ENCODE data around the gene SNX5. TPM values are rescaled to one million over a fixed set of nuclear protein-coding genes. Genes with fewer than 3 reads are reported as not detected.

SNX5 gene
- total RNA-seq, 2 experiments from 2014 or later = 204 to 274 TPM

DNA sequence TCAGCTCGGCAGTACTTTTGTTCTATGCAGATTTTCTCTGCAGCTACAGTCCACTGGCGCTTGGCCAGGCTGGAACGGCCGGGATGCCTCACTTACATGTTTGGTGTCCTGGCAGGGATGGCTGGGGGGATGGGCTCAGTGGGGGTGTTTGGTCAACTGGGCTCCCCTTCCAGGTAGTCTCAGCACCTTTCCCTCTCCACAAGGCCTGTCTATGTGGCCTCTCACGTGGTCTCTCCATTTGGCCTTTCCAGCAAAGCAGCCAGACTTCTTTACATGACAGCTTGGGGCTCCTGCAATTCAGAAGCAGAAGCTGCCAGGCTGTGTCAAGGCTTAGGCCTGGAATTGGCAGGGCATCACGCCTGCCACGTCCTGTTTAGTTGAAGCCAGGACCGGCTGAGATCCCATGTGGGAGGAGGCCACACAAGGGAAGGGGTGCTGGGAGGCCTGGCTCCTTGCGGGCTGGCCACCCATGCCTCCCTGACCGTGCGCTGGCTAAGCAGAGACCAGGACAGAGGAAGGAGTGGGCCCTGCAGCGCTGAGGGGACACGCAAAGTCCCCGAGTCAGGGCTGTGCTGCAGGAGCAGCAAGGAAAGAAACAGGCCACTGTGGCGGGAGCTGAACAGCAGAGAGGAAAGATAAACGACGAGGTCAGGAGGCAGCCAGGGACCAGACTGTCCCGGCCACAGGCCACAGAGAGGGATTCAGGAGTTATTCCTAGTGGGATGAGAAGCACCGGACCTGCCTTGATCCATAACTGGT lies 39.1 kb upstream of the SNX5 start:
- TF ChIP-seq EZH2phosphoT487 (IDR thresholded peaks at IDR 0.05; ENCODE audit: borderline replicate concordance, low read depth, low read length) = no peak
- TF ChIP-seq, protein P1, sequence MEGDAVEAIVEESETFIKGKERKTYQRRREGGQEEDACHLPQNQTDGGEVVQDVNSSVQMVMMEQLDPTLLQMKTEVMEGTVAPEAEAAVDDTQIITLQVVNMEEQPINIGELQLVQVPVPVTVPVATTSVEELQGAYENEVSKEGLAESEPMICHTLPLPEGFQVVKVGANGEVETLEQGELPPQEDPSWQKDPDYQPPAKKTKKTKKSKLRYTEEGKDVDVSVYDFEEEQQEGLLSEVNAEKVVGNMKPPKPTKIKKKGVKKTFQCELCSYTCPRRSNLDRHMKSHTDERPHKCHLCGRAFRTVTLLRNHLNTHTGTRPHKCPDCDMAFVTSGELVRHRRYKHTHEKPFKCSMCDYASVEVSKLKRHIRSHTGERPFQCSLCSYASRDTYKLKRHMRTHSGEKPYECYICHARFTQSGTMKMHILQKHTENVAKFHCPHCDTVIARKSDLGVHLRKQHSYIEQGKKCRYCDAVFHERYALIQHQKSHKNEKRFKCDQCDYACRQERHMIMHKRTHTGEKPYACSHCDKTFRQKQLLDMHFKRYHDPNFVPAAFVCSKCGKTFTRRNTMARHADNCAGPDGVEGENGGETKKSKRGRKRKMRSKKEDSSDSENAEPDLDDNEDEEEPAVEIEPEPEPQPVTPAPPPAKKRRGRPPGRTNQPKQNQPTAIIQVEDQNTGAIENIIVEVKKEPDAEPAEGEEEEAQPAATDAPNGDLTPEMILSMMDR (conservative IDR thresholded peaks at IDR 0.05; ENCODE audit: low read length) = no peak
- Histone ChIP-seq H3K36me3 (ENCODE audit: insufficient read depth, low read length) (no peaks in the 10 kb centered on the region), H3K27ac (ENCODE audit: low read depth, low read length, poor library complexity, severe bottlenecking) (no peak overlapping the region), H3K79me2 (ENCODE audit: insufficient read depth, low read depth, low read length) (no peaks in the 10 kb centered on the region), H3K4me2 (ENCODE audit: low read length) (no peak overlapping the region), H3K9me2 (ENCODE audit: insufficient read depth, low read length) (no peaks in the 10 kb centered on the region), H2AFZ (ENCODE audit: low read length) (no peak overlapping the region), H3K4me1 (ENCODE audit: insufficient read depth, low read length, poor library complexity, severe bottlenecking) (peaks cover 19% of the 10 kb centered on the region), H3K4me3 (ENCODE audit: low read depth, low read length, poor library complexity, severe bottlenecking) (no peak overlapping the region), H3K9me3 (ENCODE audit: low read length) (no peaks in the 10 kb centered on the region), H4K20me1 (ENCODE audit: insufficient read depth, low read length) (no peaks in the 10 kb centered on the region)
- POLR2A ChIA-PET = interaction anchor here (0.6 kb wide), 1 partner anchor 1287 kb away, joined by 3 read pairs; no protein-coding TSS in a partner anchor
- BruUV-seq (replicated peaks) = no TSS peak
- intact Hi-C loops (cut with micrococcal nuclease; ENCODE audit: unreplicated experiment) = no loop called here
- CTCF ChIA-PET (ENCODE audit: unreplicated experiment) = no interaction called here
- no peak for DNase-seq (ENCODE audit: low spot score)

DNA sequence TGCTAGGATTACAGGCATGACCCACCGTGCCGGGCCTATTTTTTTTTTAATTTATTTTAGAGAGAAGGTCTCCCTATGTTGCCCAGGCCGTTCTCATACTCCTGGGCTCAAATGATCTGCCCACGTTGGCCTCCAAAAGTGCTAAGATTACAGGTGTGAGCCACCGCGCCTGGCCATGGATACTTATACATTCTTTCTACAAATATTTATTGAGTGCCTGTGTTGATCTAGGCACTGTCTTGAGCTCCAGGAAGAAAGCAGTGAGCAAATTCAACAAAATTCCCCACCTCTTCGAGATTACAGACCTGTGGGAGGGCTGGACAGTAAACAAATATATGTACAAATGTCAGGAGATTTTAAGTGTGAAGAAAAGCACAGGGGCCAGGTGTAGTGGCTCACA lies 38.1 kb upstream of the SNX5 start:
- H3K27ac ChIP-seq (ENCODE audit: low read depth, low read length, poor library complexity, severe bottlenecking) = no peak overlapping the region
- H4K20me1 ChIP-seq (ENCODE audit: insufficient read depth, low read length) = no peaks in the 10 kb centered on the region
- no TSS peak for BruUV-seq (replicated peaks)
- H3K9me2 ChIP-seq (ENCODE audit: insufficient read depth, low read length) = no peaks in the 10 kb centered on the region
- CTCF ChIA-PET (ENCODE audit: unreplicated experiment) = no interaction called here
- H3K4me2 ChIP-seq (ENCODE audit: low read length) = no peak overlapping the region
- H3K4me1 ChIP-seq (ENCODE audit: insufficient read depth, low read length, poor library complexity, severe bottlenecking) = peaks cover 19% of the 10 kb centered on the region
- TF ChIP-seq, protein P1 (conservative IDR thresholded peaks at IDR 0.05; ENCODE audit: low read length) = no peak
- no peak for TF ChIP-seq EZH2phosphoT487 (IDR thresholded peaks at IDR 0.05; ENCODE audit: borderline replicate concordance, low read depth, low read length)
- H3K4me3 ChIP-seq (ENCODE audit: low read depth, low read length, poor library complexity, severe bottlenecking) = no peak overlapping the region
- no peak for DNase-seq (ENCODE audit: low spot score)
- POLR2A ChIA-PET = interaction anchor here (0.6 kb wide), 1 partner anchor 205 kb away, joined by 3 read pairs; no protein-coding TSS in a partner anchor
- H3K36me3 ChIP-seq (ENCODE audit: insufficient read depth, low read length) = no peaks in the 10 kb centered on the region
- H3K79me2 ChIP-seq (ENCODE audit: insufficient read depth, low read depth, low read length) = no peaks in the 10 kb centered on the region
- H2AFZ ChIP-seq (ENCODE audit: low read length) = no peak overlapping the region
- intact Hi-C loops (cut with micrococcal nuclease; ENCODE audit: unreplicated experiment) = no loop called here
- no peaks in the 10 kb centered on the region for H3K9me3 ChIP-seq (ENCODE audit: low read length)

DNA sequence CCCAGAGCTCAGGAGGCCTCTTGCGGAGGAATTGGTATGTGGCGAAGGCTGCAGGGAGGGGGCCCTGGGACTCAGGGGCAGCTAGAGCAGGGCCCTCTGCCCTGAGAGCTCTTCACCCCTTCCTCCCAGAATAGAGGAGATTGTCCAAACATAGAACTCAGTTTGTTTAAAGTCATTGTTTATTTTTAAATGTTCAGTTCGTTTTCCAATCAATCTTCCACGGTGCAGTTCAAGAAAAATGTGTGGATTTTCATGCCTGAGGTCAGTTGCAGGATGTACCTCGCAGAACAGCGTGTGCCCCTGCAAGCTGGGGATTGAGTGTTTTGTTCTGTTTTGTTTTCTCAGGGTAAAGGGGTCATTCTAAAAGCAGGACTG lies 37.4 kb upstream of the SNX5 start:
- no peaks in the 10 kb centered on the region for H3K79me2 ChIP-seq (ENCODE audit: insufficient read depth, low read depth, low read length)
- no peak overlapping the region for H3K4me3 ChIP-seq (ENCODE audit: low read depth, low read length, poor library complexity, severe bottlenecking)
- no peaks in the 10 kb centered on the region for H3K9me2 ChIP-seq (ENCODE audit: insufficient read depth, low read length)
- H3K9me3 ChIP-seq (ENCODE audit: low read length) = no peaks in the 10 kb centered on the region
- no peaks in the 10 kb centered on the region for H3K36me3 ChIP-seq (ENCODE audit: insufficient read depth, low read length)
- no peak overlapping the region for H3K27ac ChIP-seq (ENCODE audit: low read depth, low read length, poor library complexity, severe bottlenecking)
- no TSS peak for BruUV-seq (replicated peaks)
- intact Hi-C loops (cut with micrococcal nuclease; ENCODE audit: unreplicated experiment) = no loop called here
- H3K4me2 ChIP-seq (ENCODE audit: low read length) = no peak overlapping the region
- H2AFZ ChIP-seq (ENCODE audit: low read length) = no peak overlapping the region
- DNase-seq (ENCODE audit: low spot score) = no peak
- H4K20me1 ChIP-seq (ENCODE audit: insufficient read depth, low read length) = no peaks in the 10 kb centered on the region
- ChIA-PET CTCF (ENCODE audit: unreplicated experiment) (no interaction called here), POLR2A (no interaction called here)
- peaks cover 19% of the 10 kb centered on the region for H3K4me1 ChIP-seq (ENCODE audit: insufficient read depth, low read length, poor library complexity, severe bottlenecking)
- no peak for TF ChIP-seq EZH2phosphoT487 (IDR thresholded peaks at IDR 0.05; ENCODE audit: borderline replicate concordance, low read depth, low read length)

Data from OCI-LY7 (cell line).